MG63 (cell line): ENCODE measurements around the gene TCF4. TPM values are rescaled to one million over a fixed set of nuclear protein-coding genes. Genes with fewer than 3 reads are reported as not detected.

Experiments used
- DNase-seq: peaks from one replicate; pipeline ENCODE4 v3.0.0-alpha.2; 2020
- H3K27me3 ChIP-seq: fragments of 250-450 bp; sonication (Bioruptor Pico); 2 replicates; pipeline ENCODE4 v1.5.1; 2020; ENCODE audit warnings: mild to moderate bottlenecking, moderate library complexity
- H3K36me3 ChIP-seq: fragments of 250-450 bp; sonication (Bioruptor Pico); 2 replicates; pipeline ENCODE4 v1.5.1; 2020; ENCODE audit warnings: mild to moderate bottlenecking, moderate library complexity
- H3K4me3 ChIP-seq: fragments of 250-450 bp; sonication (Bioruptor Pico); 2 replicates; pipeline ENCODE4 v1.5.1; 2020; ENCODE audit warnings: mild to moderate bottlenecking, moderate library complexity
- H3K9me3 ChIP-seq: fragments of 250-450 bp; sonication (Bioruptor Pico); 2 replicates; pipeline ENCODE4 v1.5.1; 2020; ENCODE audit warnings: mild to moderate bottlenecking, moderate library complexity
- total RNA-seq: library from RNA; depleted of rRNA; stranded (reverse); fragments of >200 nt; shearing (Covaris generic); gene quantifications from 2 replicates; pipeline ENCODE4 v1.2.3, GENCODE V29; 2014; ENCODE audit warnings: low replicate concordance

The TCF4 gene
- total RNA-seq, 1 experiment from 2014 or later, result 20.3 TPM

DNA sequence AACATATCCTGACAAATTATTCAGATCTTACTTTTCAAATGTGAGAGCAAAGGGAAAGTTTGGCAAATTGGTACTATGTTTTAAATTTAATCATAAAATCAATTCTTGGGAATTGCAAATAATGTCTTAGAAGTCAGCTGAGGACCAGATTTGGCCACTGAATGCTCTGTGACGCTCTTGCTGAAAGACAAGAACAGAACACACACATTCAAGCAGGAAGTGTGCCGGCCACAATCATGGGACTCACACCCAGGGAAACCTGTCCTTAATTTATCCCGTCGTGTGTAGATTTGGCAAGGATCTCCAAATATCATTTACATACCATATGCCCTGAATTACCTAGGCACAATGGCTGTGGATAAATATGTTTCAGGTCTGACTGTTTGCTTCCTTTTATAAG lies 253.1 kb downstream of the TCF4 start:
- DNase-seq, result no peak
- no peak overlapping the region for H3K4me3 ChIP-seq
- H3K36me3 ChIP-seq, result no peaks in the 10 kb centered on the region
- no peaks in the 10 kb centered on the region for H3K9me3 ChIP-seq
- no peaks in the 10 kb centered on the region for H3K27me3 ChIP-seq

- H3K36me3 ChIP-seq, result no peaks in the 10 kb centered on the region
- H3K4me3 ChIP-seq, result no peak overlapping the region
- no peaks in the 10 kb centered on the region for H3K9me3 ChIP-seq
- no peaks in the 10 kb centered on the region for H3K27me3 ChIP-seq
- DNase-seq, result no peak
These were observed 256.7 kb downstream of the TCF4 start for GRCh38 chr18:55331301-55331700.

- no peak for DNase-seq
- no peak overlapping the region for H3K4me3 ChIP-seq
- no peaks in the 10 kb centered on the region for H3K27me3 ChIP-seq
- H3K9me3 ChIP-seq, result no peaks in the 10 kb centered on the region
- no peaks in the 10 kb centered on the region for H3K36me3 ChIP-seq
These were observed 259.7 kb downstream of the TCF4 start for GRCh38 chr18:55328301-55328700.

- H3K4me3 ChIP-seq, result no peak overlapping the region
- no peak for DNase-seq
- no peaks in the 10 kb centered on the region for H3K36me3 ChIP-seq
- no peaks in the 10 kb centered on the region for H3K9me3 ChIP-seq
- H3K27me3 ChIP-seq, result no peaks in the 10 kb centered on the region
These were observed 260.5 kb downstream of the TCF4 start for GRCh38 chr18:55327454-55327853.

DNA sequence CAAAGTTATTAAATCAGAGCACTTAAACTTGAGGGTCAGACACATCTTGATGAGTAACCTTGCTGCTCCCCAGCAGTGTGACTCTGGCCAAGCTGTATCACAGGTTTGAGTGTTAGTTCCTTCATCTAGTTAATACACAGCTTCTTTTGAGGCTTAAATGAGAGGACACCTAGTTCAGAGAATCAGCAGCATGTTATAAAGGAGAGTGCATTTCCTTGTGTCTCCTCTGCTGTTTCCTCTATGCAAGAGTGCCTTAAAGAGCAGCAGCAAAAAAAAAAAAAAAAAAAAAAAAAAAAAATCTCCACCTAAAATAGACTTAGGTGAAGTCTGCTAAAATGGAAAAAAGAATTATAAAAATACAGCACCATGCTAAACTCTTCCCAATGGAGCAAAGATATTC lies 261.9 kb downstream of the TCF4 start:
- Histone ChIP-seq H3K36me3 (no peaks in the 10 kb centered on the region), H3K9me3 (no peaks in the 10 kb centered on the region), H3K27me3 (no peaks in the 10 kb centered on the region), H3K4me3 (no peak overlapping the region)
- no peak for DNase-seq

- no peak for DNase-seq
- Histone ChIP-seq H3K9me3 (no peaks in the 10 kb centered on the region), H3K4me3 (no peak overlapping the region), H3K36me3 (no peaks in the 10 kb centered on the region), H3K27me3 (no peaks in the 10 kb centered on the region)
These were observed 263.8 kb downstream of the TCF4 start for GRCh38 chr18:55324166-55324565.

GRCh38 chr18:55323051-55323994 lies 264.7 kb downstream of the TCF4 start:
- Histone ChIP-seq H3K36me3 (no peaks in the 10 kb centered on the region), H3K9me3 (no peaks in the 10 kb centered on the region), H3K27me3 (no peaks in the 10 kb centered on the region), H3K4me3 (peak overlapping the region; percentile 55)
- DNase-seq, result peak; percentile 11

DNA sequence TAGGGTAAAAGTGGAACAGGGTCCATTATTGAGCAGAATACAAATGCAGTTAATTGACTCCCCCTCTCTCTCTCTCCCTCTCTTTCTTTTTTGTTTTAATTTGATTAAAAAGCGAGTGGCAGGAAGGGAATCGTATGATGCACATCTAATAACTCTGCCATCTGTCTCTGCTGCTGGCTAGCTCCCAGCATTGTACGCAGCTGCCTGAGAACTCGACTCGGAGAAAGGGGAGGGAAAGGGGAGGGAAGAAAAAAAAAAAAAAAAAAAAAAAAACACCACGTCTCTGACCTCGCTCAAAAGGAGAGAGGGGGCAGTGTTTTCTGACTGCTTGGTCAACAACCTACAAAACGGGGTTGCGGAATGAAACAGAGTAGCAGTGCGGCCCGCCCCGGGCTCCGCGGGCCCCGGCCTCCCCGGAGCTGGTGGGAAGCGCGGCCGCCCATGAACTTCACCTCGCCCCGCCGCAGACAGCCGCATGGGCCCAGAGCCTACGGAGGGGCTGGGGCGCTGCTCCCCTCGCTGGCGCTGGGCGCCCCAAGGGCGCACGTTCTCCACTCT lies 265.7 kb downstream of the TCF4 start:
- Histone ChIP-seq H3K4me3 (peak overlapping the region; percentile 55), H3K36me3 (no peaks in the 10 kb centered on the region), H3K27me3 (no peaks in the 10 kb centered on the region), H3K9me3 (no peaks in the 10 kb centered on the region)
- DNase-seq, result peak; percentile 83

GRCh38 chr18:55321265-55322177 lies 266.5 kb downstream of the TCF4 start:
- peak; percentile 93 for DNase-seq
- Histone ChIP-seq H3K36me3 (no peaks in the 10 kb centered on the region), H3K4me3 (peak overlapping the region; percentile 55), H3K27me3 (no peaks in the 10 kb centered on the region), H3K9me3 (no peaks in the 10 kb centered on the region)

DNA sequence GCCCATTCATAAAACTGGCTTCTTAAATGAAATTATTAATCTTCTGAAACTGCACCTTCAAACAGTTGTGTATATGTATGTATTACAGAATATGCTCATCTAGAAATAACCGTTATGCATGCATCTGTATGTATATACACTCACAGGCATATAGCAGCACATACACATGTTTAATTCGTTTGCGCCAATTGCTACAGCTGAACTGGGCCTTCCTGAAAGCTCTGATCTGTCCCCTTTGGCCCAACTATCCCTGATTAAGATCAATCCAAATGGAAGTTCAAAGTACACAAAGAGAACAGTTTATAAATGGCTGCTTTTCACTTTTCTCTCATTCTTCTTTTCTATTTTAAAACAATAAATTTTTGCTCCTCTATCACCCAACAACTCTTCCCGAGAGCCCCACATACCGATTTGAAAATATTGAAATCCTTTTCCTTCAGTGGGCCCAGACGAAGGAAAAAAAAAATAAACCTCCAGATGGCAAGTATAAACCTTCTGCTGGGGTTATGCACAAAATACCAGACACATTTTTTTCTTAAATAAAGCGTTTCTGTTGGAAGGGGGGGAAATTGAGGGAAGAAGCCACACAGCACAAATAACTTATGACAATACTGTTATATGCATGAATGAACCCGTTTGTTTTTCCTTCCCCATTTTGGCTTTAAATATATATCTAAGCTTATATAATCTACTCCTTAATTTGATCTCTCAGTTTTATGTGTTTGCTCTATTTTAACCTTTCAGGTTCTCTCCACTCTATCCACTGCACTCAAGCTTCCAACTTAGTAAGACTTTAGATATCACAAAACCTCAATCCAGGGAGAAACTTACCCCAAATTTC lies 267.3 kb downstream of the TCF4 start:
- H3K9me3 ChIP-seq, result no peaks in the 10 kb centered on the region
- DNase-seq, result peak; percentile 24
- no peaks in the 10 kb centered on the region for H3K27me3 ChIP-seq

DNA sequence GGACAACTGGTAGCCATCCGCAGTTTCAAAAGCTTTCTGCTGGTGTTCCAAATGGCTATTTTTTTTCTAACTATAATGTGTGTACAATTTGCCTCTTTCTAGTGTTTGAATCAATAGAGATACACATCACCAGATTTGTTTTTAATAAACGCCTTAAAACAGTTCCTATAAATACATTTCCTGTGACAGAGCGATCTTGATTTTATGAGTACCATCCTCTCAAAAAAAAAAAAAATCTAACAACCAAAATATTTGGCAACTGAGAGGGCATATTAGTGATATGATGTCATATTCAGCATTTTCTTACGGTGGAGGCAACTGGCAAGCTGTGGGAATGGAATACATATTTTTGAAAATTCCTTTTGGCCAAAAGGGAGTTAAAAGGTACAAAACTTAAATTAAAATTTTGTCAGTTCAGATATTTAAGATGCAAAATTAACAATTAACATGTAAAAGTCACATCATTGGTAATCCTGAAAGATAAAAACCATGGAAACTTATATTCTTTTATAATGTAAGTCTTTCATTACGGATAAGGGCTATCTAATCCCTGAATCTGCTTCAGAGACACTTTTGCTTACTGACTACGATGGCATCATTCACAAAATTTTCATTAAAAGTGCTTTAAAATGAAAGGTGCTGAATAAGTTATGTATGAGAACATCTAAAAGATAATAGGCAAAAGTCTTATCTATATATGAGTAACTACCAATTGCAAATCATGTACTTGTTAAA lies 268.4 kb downstream of the TCF4 start:
- H3K9me3 ChIP-seq, result no peaks in the 10 kb centered on the region
- no peaks in the 10 kb centered on the region for H3K27me3 ChIP-seq
- no peak for DNase-seq
- H3K36me3 ChIP-seq, result no peaks in the 10 kb centered on the region
- peak overlapping the region; percentile 55 for H3K4me3 ChIP-seq

More for the DNA sequence above, 267.3 kb downstream of the TCF4 start:
- H3K4me3 ChIP-seq, result peak overlapping the region; percentile 55
- no peaks in the 10 kb centered on the region for H3K36me3 ChIP-seq

- Histone ChIP-seq H3K9me3 (no peaks in the 10 kb centered on the region), H3K4me3 (peak overlapping the region; percentile 55), H3K27me3 (no peaks in the 10 kb centered on the region), H3K36me3 (no peaks in the 10 kb centered on the region)
- no peak for DNase-seq
These were observed 269.0 kb downstream of the TCF4 start for GRCh38 chr18:55318951-55319441.

DNA sequence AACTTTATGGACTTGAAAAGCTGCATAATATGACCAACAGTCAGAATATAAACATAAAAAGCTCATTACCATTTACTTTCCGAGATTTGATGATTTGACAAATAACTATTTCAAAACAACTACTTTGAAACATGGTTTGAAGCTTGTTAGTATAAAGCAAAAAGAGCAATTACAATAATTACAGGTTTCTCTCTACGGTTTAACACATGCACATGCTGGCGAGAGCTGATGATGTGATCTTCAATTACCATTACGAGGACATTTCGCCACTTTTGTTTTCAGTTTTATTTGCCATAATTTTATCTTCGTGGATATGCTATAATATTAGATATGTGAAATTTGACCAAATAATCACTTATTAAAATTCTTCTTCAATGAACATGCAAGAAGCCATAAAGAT lies 270.1 kb downstream of the TCF4 start:
- no peak for DNase-seq
- Histone ChIP-seq H3K9me3 (no peaks in the 10 kb centered on the region), H3K27me3 (no peaks in the 10 kb centered on the region), H3K36me3 (no peaks in the 10 kb centered on the region), H3K4me3 (peak overlapping the region; percentile 55)

DNA sequence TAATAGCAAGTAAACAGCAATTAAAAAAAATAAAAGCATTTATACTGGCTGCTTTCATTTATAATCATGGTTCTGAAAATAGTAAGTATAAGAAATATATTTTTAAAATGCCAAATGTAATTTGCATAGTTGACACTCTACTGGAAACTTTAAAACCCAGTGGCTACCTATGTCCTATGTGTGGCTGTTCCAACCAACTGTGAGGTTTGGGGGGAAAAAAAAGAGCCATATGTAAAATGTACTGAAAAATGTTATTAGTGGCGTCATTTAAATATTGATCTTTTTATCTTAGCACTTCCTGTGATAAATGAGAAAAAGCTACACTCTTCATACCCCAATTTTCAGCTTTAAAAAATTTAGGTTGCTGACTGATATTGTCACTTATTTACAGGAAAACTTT lies 270.7 kb downstream of the TCF4 start:
- DNase-seq, result no peak
- Histone ChIP-seq H3K36me3 (no peaks in the 10 kb centered on the region), H3K27me3 (no peaks in the 10 kb centered on the region), H3K9me3 (no peaks in the 10 kb centered on the region), H3K4me3 (peak overlapping the region; percentile 55)

GRCh38 chr18:55316486-55317184 lies 271.4 kb downstream of the TCF4 start:
- Histone ChIP-seq H3K36me3 (no peaks in the 10 kb centered on the region), H3K27me3 (no peaks in the 10 kb centered on the region), H3K4me3 (no peak overlapping the region), H3K9me3 (no peaks in the 10 kb centered on the region)
- DNase-seq, result no peak
